HCT116 (cell line): ENCODE data around the gene AKIRIN2.

Source experiments
- ATF3 ChIP-seq: IDR thresholded peaks from 2 replicates; pipeline ENCODE4 v1.6.1; 2012
- CEBPB ChIP-seq: IDR thresholded peaks from 2 replicates; pipeline ENCODE4 v1.6.1; 2012; ENCODE audit warnings: low read depth
- EGR1 ChIP-seq: IDR thresholded peaks from 2 replicates; pipeline ENCODE4 v1.6.1; 2012; ENCODE audit warnings: low read depth
- EZH2 ChIP-seq: fragments of 200-600 bp; sonication (generic); IDR thresholded peaks from 2 replicates; pipeline ENCODE4 v1.6.1; 2017; ENCODE audit warnings: antibody characterized with exemption, mixed run types
- EZH2phosphoT487 ChIP-seq: fragments of 200-600 bp; IDR thresholded peaks from 2 replicates; pipeline ENCODE4 v1.6.1; 2018; ENCODE audit warnings: antibody characterized with exemption, borderline replicate concordance
- JUND ChIP-seq: IDR thresholded peaks from 2 replicates; pipeline ENCODE4 v1.6.1; 2012
- MAX ChIP-seq: IDR thresholded peaks from 2 replicates; pipeline ENCODE4 v1.6.1; 2012
- POLR2A ChIP-seq: IDR thresholded peaks from 2 replicates; pipeline ENCODE4 v1.7.0; 2011; ENCODE audit warnings: borderline replicate concordance; ENCODE audit not compliant: insufficient read depth, insufficient read length; ENCODE audit errors: extremely low read depth
- POLR2AphosphoS5 ChIP-seq: IDR thresholded peaks from 2 replicates; pipeline ENCODE4 v1.6.1; 2011; ENCODE audit warnings: mild to moderate bottlenecking, low read depth, low read length, moderate library complexity
- SIN3A ChIP-seq: IDR thresholded peaks from 2 replicates; pipeline ENCODE4 v1.6.1; 2012; ENCODE audit warnings: low read depth
- TCF7L2 ChIP-seq: IDR thresholded peaks from 2 replicates; pipeline ENCODE4 v1.7.0; 2011; ENCODE audit warnings: borderline replicate concordance, inconsistent platforms; ENCODE audit not compliant: insufficient read depth, insufficient read length; ENCODE audit errors: extremely low read depth
- YY1 ChIP-seq: IDR thresholded peaks from 2 replicates; pipeline ENCODE4 v1.6.1; 2011; ENCODE audit warnings: low read length, low read depth, moderate library complexity, mild to moderate bottlenecking; ENCODE audit not compliant: insufficient replicate concordance; ENCODE audit errors: extremely low read depth
- ZNF274 ChIP-seq: fragments of 200-500 bp; sonication (Bioruptor generic); IDR thresholded peaks from 2 replicates; pipeline ENCODE4 v1.6.1; 2014; ENCODE audit warnings: mild to moderate bottlenecking, low read depth, low read length, inconsistent platforms
- TF ChIP-seq, protein P1 (sequence below), 3 experiments: fragments of 200-600 bp in 1 of 3; sonication (generic) in 1 of 3; IDR thresholded peaks in 2 of 3; conservative IDR thresholded peaks in 1 of 3; 2 replicates each; pipeline ENCODE4 v1.5.1; 2012 to 2017; ENCODE audit warnings: low read depth in 2 of 3, low read length in 2 of 3, antibody characterized with exemption in 1 of 3, borderline replicate concordance in 1 of 3, control low read depth in 1 of 3, mild to moderate bottlenecking in 1 of 3, mixed read lengths in 1 of 3, mixed run types in 1 of 3, moderate library complexity in 1 of 3; ENCODE audit not compliant: insufficient read depth in 1 of 3

DNA sequence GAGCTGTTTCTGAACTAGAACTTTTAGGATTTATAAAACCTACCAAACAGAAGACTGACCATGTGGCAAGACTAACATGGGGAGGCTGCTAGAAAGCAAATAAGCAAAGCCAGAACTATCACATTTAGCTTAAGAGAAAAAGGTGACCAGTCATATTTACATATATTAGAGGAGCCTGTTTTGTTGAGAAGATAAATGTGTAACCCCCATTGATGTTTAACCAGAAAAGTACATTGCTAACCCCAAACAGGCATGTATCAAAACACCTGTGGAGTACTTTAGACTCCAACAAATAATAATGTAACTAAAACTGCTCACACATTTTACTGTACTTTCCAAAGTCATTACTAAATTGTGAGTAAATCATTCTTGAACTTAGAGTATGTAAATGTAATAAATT, 35.0 kb downstream of the AKIRIN2 start:
- TF ChIP-seq, protein P1, sequence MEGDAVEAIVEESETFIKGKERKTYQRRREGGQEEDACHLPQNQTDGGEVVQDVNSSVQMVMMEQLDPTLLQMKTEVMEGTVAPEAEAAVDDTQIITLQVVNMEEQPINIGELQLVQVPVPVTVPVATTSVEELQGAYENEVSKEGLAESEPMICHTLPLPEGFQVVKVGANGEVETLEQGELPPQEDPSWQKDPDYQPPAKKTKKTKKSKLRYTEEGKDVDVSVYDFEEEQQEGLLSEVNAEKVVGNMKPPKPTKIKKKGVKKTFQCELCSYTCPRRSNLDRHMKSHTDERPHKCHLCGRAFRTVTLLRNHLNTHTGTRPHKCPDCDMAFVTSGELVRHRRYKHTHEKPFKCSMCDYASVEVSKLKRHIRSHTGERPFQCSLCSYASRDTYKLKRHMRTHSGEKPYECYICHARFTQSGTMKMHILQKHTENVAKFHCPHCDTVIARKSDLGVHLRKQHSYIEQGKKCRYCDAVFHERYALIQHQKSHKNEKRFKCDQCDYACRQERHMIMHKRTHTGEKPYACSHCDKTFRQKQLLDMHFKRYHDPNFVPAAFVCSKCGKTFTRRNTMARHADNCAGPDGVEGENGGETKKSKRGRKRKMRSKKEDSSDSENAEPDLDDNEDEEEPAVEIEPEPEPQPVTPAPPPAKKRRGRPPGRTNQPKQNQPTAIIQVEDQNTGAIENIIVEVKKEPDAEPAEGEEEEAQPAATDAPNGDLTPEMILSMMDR (IDR thresholded peaks at IDR 0.05 in 2 of 3, conservative IDR thresholded peaks at IDR 0.05 in 1 of 3; ENCODE audit: borderline replicate concordance in 1 of 3, insufficient read depth in 1 of 3, low read depth in 2 of 3, low read length in 2 of 3), result no peak
- no peak for TF ChIP-seq SIN3A
- no peak for TF ChIP-seq ATF3
- no peak for TF ChIP-seq POLR2A
- no peak for TF ChIP-seq YY1
- no peak for TF ChIP-seq POLR2AphosphoS5
- TF ChIP-seq MAX, result no peak
- no peak for TF ChIP-seq JUND
- TF ChIP-seq EZH2, result no peak
- TF ChIP-seq TCF7L2, result no peak
- TF ChIP-seq CEBPB, result no peak
- no peak for TF ChIP-seq EGR1
- no peak for TF ChIP-seq EZH2phosphoT487
- TF ChIP-seq ZNF274, result no peak
